Brain microvascular endothelial cell (primary cell): ENCODE data around the gene ADD3.

ENCODE experiments used
- DNase-seq: peaks from one replicate; pipeline ENCODE4 v3.0.0-alpha.2; 2020
- H3K27ac ChIP-seq: fragments of 250-450 bp; sonication (Bioruptor Pico); 2 replicates; pipeline ENCODE4 v1.5.1; 2020; ENCODE audit warnings: mild to moderate bottlenecking, moderate library complexity
- H3K27me3 ChIP-seq: fragments of 250-450 bp; sonication (Bioruptor Pico); replicated peaks from 2 replicates; pipeline ENCODE4 v1.5.1; 2020; ENCODE audit warnings: mild to moderate bottlenecking
- H3K36me3 ChIP-seq: fragments of 250-450 bp; sonication (Bioruptor Pico); replicated peaks from 2 replicates; pipeline ENCODE4 v1.5.1; 2020; ENCODE audit warnings: mild to moderate bottlenecking
- H3K4me3 ChIP-seq: 2 replicates; pipeline ENCODE4 v1.5.1; 2011; ENCODE audit warnings: low read depth, mild to moderate bottlenecking, control low read depth, low read length, moderate library complexity
- in situ Hi-C: cut with HindIII; loops from 2 replicates; pipeline ENCODE4 v1.10.0; 2017; ENCODE audit warnings: low sequenced_read_pairs, low pct_ligation_motif_present
- TF ChIP-seq, protein P1 (sequence below): IDR thresholded peaks from 2 replicates; pipeline ENCODE4 v1.5.1; 2011; ENCODE audit warnings: low read depth, mild to moderate bottlenecking, moderate library complexity, low read length, control low read depth, inconsistent platforms; ENCODE audit errors: missing control alignments

The ADD3 gene

DNA sequence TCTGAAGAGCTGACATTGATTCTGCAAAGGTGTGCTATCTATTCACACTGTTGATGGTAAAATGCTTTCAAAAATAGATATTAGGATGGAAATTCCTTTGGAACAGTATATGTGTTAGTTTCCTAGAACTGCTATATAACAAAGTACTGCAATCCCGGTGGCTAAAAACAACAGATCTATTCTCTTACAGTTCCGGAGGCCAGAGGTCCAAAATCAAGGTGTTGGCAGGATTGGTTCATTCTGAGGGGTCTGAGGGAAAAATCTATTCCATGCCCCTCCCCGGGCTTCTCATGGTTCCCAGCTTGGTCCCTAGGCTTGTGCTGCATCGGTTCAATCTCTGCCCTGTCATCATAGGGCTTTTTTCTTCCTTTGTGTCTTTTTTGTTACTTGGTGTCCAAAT lies 79.9 kb downstream of the ADD3 start:
- H3K4me3 ChIP-seq = no peak overlapping the region
- H3K27ac ChIP-seq = no peak overlapping the region
- no peaks in the 10 kb centered on the region for H3K36me3 ChIP-seq
- in situ Hi-C loops = loop anchor here (25.0 kb wide), 1 partner anchor 200 kb away; no protein-coding TSS in a partner anchor
- DNase-seq = no peak
- H3K27me3 ChIP-seq = no peaks in the 10 kb centered on the region
- TF ChIP-seq, protein P1, sequence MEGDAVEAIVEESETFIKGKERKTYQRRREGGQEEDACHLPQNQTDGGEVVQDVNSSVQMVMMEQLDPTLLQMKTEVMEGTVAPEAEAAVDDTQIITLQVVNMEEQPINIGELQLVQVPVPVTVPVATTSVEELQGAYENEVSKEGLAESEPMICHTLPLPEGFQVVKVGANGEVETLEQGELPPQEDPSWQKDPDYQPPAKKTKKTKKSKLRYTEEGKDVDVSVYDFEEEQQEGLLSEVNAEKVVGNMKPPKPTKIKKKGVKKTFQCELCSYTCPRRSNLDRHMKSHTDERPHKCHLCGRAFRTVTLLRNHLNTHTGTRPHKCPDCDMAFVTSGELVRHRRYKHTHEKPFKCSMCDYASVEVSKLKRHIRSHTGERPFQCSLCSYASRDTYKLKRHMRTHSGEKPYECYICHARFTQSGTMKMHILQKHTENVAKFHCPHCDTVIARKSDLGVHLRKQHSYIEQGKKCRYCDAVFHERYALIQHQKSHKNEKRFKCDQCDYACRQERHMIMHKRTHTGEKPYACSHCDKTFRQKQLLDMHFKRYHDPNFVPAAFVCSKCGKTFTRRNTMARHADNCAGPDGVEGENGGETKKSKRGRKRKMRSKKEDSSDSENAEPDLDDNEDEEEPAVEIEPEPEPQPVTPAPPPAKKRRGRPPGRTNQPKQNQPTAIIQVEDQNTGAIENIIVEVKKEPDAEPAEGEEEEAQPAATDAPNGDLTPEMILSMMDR = no peak

GRCh38 chr10:110088367-110089104 lies 80.8 kb downstream of the ADD3 start:
- in situ Hi-C loops = loop anchor here (25.0 kb wide), 1 partner anchor 201 kb away; no protein-coding TSS in a partner anchor
- no peak overlapping the region for H3K4me3 ChIP-seq
- no peak overlapping the region for H3K27ac ChIP-seq
- no peaks in the 10 kb centered on the region for H3K36me3 ChIP-seq
- H3K27me3 ChIP-seq = no peaks in the 10 kb centered on the region
- DNase-seq = no peak
- TF ChIP-seq, protein P1 = no peak

- H3K27me3 ChIP-seq = no peaks in the 10 kb centered on the region
- in situ Hi-C loops = loop anchor here (25.0 kb wide), 1 partner anchor 205 kb away; no protein-coding TSS in a partner anchor
- H3K36me3 ChIP-seq = no peaks in the 10 kb centered on the region
- TF ChIP-seq, protein P1 = no peak
- H3K4me3 ChIP-seq = no peak overlapping the region
- no peak for DNase-seq
- no peak overlapping the region for H3K27ac ChIP-seq
Measured at GRCh38 chr10:110091830-110092229, 84.0 kb downstream of the ADD3 start.

DNA sequence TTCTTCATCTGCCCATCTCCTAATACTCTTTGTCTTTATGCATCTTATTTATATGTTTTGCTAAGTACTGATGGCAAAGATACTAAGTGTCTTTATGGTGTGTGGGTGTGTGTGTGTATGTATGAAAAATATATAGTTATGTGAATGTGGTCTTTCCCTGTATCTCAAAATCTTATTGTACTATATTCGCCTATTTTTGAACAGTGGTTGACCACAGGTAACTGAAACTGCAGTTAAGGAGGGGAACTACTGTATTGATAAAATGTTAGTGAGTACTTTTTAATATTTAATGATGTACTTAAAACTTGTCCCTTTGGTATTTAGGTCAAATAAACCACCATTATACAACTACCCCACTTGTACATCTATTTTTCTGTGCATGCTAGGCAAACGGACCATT lies 85.9 kb downstream of the ADD3 start:
- Histone ChIP-seq H3K36me3 (no peaks in the 10 kb centered on the region), H3K4me3 (no peak overlapping the region), H3K27ac (no peak overlapping the region), H3K27me3 (no peaks in the 10 kb centered on the region)
- in situ Hi-C loops = loop anchor here (25.0 kb wide), 1 partner anchor 206 kb away; no protein-coding TSS in a partner anchor
- no peak for DNase-seq
- TF ChIP-seq, protein P1 = no peak

DNA sequence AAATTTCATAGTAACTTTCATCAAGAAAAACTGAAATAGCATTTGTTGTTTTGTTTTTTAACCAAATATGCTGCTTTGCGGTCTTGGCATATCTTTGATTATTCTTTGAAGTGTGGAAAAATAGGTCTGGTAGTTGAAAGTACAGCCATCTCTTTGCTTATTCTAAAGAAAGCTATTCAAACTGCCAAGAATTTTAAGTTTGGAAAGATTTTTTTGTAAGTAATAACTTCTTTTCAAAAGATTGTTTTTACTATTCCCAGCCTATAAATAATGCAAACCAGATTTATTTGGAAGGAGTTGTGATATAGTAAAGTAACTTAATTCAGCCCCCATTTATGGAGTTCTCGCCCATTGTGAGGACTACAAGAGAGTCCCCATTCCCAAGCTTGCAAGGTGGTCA lies 87.0 kb downstream of the ADD3 start:
- no peak for DNase-seq
- TF ChIP-seq, protein P1 = no peak
- no peaks in the 10 kb centered on the region for H3K36me3 ChIP-seq
- in situ Hi-C loops = loop anchor here (25.0 kb wide), 1 partner anchor 207 kb away; no protein-coding TSS in a partner anchor
- H3K27me3 ChIP-seq = no peaks in the 10 kb centered on the region
- H3K4me3 ChIP-seq = no peak overlapping the region
- H3K27ac ChIP-seq = no peak overlapping the region
